Mammary epithelial cell (primary cell): Measurements from ENCODE around the gene CCDC57.

Experiments
- EZH2 ChIP-seq: IDR thresholded peaks from 2 replicates; pipeline ENCODE4 v1.6.1; 2012; ENCODE audit warnings: low read length, inconsistent platforms, borderline replicate concordance
- TF ChIP-seq, protein P1 (sequence below), 2 donors: IDR thresholded peaks in 1 of 2; conservative IDR thresholded peaks in 1 of 2; 2 replicates each; pipeline ENCODE4 v1.5.1; 2011 to 2012; ENCODE audit warnings: inconsistent platforms in 2 of 2, low read length in 2 of 2, mild to moderate bottlenecking in 2 of 2, control low read depth in 1 of 2, low read depth in 1 of 2; ENCODE audit not compliant: insufficient read depth in 1 of 2; ENCODE audit errors: extremely low read depth in 1 of 2

DNA sequence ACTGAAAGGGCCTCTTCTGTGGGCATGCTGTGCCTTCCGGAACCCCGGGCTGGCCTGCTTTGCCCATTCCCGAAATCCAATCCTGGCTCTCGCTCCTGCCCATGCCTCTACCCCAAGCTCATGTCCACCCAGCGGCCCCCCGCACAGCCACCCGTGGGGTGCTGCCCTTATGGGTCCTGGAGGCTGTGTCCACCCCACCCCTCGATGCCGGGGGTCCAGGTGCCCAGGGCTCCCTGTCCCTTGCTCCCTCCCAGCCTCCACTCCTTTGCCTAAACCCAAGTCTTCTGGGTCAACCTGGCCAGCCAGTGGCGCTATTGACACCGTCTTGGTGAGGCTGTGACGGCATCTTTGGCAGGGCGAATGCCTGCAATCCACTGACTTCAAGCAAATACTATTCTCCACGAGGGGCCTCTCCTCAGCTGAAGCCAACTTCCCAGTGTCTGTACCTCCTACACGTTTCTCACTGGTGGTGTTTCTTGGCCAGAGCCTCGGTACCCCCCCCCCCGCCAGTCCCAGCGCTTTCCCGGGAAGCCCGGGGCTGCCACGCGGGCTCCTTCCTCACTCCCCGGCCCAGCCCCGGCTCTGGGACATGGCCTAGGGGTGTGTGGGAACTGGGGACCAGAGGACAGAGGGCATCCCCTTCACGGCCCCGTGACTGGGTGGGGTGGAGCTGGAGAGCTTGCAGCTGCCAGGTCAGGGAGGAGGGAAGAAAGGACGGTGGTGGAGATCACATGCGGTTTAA lies 134.9 kb downstream of the CCDC57 start:
- TF ChIP-seq, protein P1, sequence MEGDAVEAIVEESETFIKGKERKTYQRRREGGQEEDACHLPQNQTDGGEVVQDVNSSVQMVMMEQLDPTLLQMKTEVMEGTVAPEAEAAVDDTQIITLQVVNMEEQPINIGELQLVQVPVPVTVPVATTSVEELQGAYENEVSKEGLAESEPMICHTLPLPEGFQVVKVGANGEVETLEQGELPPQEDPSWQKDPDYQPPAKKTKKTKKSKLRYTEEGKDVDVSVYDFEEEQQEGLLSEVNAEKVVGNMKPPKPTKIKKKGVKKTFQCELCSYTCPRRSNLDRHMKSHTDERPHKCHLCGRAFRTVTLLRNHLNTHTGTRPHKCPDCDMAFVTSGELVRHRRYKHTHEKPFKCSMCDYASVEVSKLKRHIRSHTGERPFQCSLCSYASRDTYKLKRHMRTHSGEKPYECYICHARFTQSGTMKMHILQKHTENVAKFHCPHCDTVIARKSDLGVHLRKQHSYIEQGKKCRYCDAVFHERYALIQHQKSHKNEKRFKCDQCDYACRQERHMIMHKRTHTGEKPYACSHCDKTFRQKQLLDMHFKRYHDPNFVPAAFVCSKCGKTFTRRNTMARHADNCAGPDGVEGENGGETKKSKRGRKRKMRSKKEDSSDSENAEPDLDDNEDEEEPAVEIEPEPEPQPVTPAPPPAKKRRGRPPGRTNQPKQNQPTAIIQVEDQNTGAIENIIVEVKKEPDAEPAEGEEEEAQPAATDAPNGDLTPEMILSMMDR (conservative IDR thresholded peaks at IDR 0.05 in 1 of 2, IDR thresholded peaks at IDR 0.05 in 1 of 2; ENCODE audit: extremely low read depth in 1 of 2, insufficient read depth in 1 of 2, low read depth in 1 of 2, low read length in 2 of 2): no peak
- no peak for TF ChIP-seq EZH2
